ENCODE data around the gene CCDC146. TPM values are rescaled to one million over a fixed set of nuclear protein-coding genes. Genes with fewer than 3 reads are reported as not detected.
"Not testable (repeated sequence)": the region's sequence is repeated elsewhere in the genome, so short reads cannot be mapped to it uniquely, and the experiment has no call there.

Gene CCDC146
- total and polyA plus RNA-seq, 3 experiments from 2014 or later = 1.2 to 5.6 (median 1.5) TPM

- H3K4me3 ChIP-seq (ENCODE audit: low read length) = no peak overlapping the region
- Mint-ChIP-seq H3K27ac (peak overlapping the region in 7 of 8 donors; percentile 9 to 96 (median 69)), H3K36me3 (peaks cover 3 to 10% (median 8%) of the 10 kb centered on the region in 3 donors), H3K27me3 (peaks cover 0 to 4% of the 10 kb centered on the region in 2 donors), H3K9me3 (no peaks in the 10 kb centered on the region), H3K4me1 (peaks cover 42 to 51% (median 50%) of the 10 kb centered on the region in 3 donors), H3K4me3 (peak overlapping the region in 6 of 7 donors; percentile 30 to 76 (median 57))
- no peaks in the 10 kb centered on the region for H3K27me3 ChIP-seq (ENCODE audit: insufficient read depth, low read length, poor library complexity, severe bottlenecking)
- CTCF ChIA-PET = no interaction called here
- no peaks in the 10 kb centered on the region for H3K9me3 ChIP-seq (ENCODE audit: low read length)
- H3K4me1 ChIP-seq (ENCODE audit: insufficient read depth, low read length) = peaks cover 38% of the 10 kb centered on the region
- POLR2A ChIA-PET = no interaction called here
- peak in 3 of 5 donors; percentile 9 to 22 (median 11) for DNase-seq
- H3K27ac ChIP-seq (ENCODE audit: low read depth, low read length) = no peak overlapping the region
- H3K36me3 ChIP-seq (ENCODE audit: insufficient read depth, low read length) = no peaks in the 10 kb centered on the region
These were observed 205.7 kb downstream of the CCDC146 start for GRCh38 chr7:77327932-77328628.

DNA sequence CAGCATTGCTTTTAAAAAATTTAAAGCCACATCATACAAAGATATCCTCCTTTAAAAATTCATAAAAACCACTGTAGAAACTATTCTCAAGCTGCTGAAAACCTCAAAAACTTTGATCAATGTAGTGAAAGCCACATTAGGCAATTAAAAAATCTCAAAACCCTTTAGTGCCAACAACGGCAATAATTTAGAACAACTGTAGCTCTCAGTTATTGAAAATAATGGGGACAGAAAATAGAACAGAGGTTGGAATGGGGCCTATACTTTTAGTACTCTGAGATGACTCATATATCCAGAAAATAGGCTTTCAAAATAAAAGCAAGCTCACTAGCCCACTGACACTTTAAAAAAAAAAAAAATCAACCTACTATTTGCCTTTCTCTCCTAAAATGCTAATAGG lies 206.3 kb downstream of the CCDC146 start:
- peak overlapping the region in 4 of 7 donors; percentile 33 to 76 (median 64) for H3K4me3 Mint-ChIP-seq
- H3K9me3 Mint-ChIP-seq = no peaks in the 10 kb centered on the region
- H3K27ac Mint-ChIP-seq = peak overlapping the region in 6 of 8 donors; percentile 8 to 71 (median 59)
- peaks cover 3 to 10% (median 8%) of the 10 kb centered on the region in 3 donors for H3K36me3 Mint-ChIP-seq
- DNase-seq = no peak
- H3K27me3 Mint-ChIP-seq = peaks cover 0 to 4% of the 10 kb centered on the region in 2 donors
- POLR2A ChIA-PET = no interaction called here
- H3K36me3 ChIP-seq (ENCODE audit: insufficient read depth, low read length) = no peaks in the 10 kb centered on the region
- H3K4me1 Mint-ChIP-seq = peaks cover 42 to 51% (median 50%) of the 10 kb centered on the region in 3 donors
- peaks cover 38% of the 10 kb centered on the region for H3K4me1 ChIP-seq (ENCODE audit: insufficient read depth, low read length)
- H3K27ac ChIP-seq (ENCODE audit: low read depth, low read length) = no peak overlapping the region
- CTCF ChIA-PET = no interaction called here
- H3K27me3 ChIP-seq (ENCODE audit: insufficient read depth, low read length, poor library complexity, severe bottlenecking) = no peaks in the 10 kb centered on the region
- H3K9me3 ChIP-seq (ENCODE audit: low read length) = no peaks in the 10 kb centered on the region
- H3K4me3 ChIP-seq (ENCODE audit: low read length) = no peak overlapping the region

- Mint-ChIP-seq H3K27me3 (peaks cover 0 to 4% of the 10 kb centered on the region in 2 donors), H3K4me3 (peak overlapping the region in 2 of 7 donors; percentile 4 to 23), H3K27ac (peak overlapping the region in 3 of 8 donors; percentile 20 to 50 (median 43)), H3K9me3 (no peaks in the 10 kb centered on the region), H3K36me3 (peaks cover 1 to 8% (median 6%) of the 10 kb centered on the region in 3 donors), H3K4me1 (peaks cover 41 to 51% (median 50%) of the 10 kb centered on the region in 3 donors)
- Histone ChIP-seq H3K36me3 (ENCODE audit: insufficient read depth, low read length) (no peaks in the 10 kb centered on the region), H3K4me3 (ENCODE audit: low read length) (no peak overlapping the region), H3K4me1 (ENCODE audit: insufficient read depth, low read length) (peaks cover 38% of the 10 kb centered on the region), H3K27ac (ENCODE audit: low read depth, low read length) (no peak overlapping the region), H3K27me3 (ENCODE audit: insufficient read depth, low read length, poor library complexity, severe bottlenecking) (no peaks in the 10 kb centered on the region), H3K9me3 (ENCODE audit: low read length) (no peaks in the 10 kb centered on the region)
- ChIA-PET CTCF (interaction anchor here (0.7 kb wide), 1 partner anchor 28 kb away, joined by 3 read pairs; no protein-coding TSS in a partner anchor), POLR2A (no interaction called here)
- DNase-seq = no peak
These were observed 207.2 kb downstream of the CCDC146 start for GRCh38 chr7:77329466-77330168.

DNA sequence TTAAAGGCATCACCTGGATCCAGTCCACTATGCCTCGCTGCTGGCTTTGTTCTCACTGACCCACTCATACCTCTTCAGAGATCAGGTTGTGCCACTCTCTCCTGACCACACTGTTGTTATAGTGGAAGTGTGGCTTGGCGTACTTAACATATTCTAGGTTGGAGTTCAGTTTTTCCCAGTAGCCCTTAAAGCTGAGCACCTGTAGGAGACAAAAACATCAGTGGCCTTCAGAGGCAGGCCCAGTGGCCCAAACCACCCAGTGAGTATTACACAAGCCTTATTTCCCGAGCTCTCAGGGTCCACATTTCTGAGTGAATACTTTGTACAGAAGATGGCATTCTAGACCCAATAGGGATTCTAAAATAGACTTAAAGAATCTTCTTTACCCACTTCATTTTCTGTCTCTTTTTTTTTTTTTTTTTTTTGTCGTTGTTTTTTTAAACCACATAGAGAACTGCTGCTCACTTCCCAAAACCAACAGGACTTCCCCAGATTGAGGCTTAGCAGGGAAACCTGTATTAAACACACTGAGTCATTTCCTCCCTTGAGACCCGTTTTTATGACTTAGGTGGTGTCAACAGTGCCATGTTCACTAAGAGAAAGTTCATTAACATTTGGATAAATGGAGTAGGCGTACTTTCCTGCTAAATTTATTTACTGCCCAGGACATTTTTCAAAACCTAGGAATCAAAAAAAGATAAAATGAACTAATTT lies 207.9 kb downstream of the CCDC146 start:
- H3K27ac Mint-ChIP-seq = peak overlapping the region in 4 of 8 donors; percentile 20 to 52 (median 32)
- H3K9me3 Mint-ChIP-seq = no peaks in the 10 kb centered on the region
- H3K36me3 Mint-ChIP-seq = peaks cover 1 to 8% (median 6%) of the 10 kb centered on the region in 3 donors
- Histone ChIP-seq H3K9me3 (ENCODE audit: low read length) (no peaks in the 10 kb centered on the region), H3K27ac (ENCODE audit: low read depth, low read length) (no peak overlapping the region), H3K36me3 (ENCODE audit: insufficient read depth, low read length) (no peaks in the 10 kb centered on the region), H3K4me1 (ENCODE audit: insufficient read depth, low read length) (peaks cover 38% of the 10 kb centered on the region), H3K4me3 (ENCODE audit: low read length) (no peak overlapping the region), H3K27me3 (ENCODE audit: insufficient read depth, low read length, poor library complexity, severe bottlenecking) (no peaks in the 10 kb centered on the region)
- DNase-seq = no peak
- peak overlapping the region in 3 of 7 donors; percentile 2 to 23 (median 15) for H3K4me3 Mint-ChIP-seq
- CTCF ChIA-PET = interaction anchor here (0.7 kb wide), 1 partner anchor 27 kb away, joined by 3 read pairs; no protein-coding TSS in a partner anchor
- peaks cover 41 to 51% (median 50%) of the 10 kb centered on the region in 3 donors for H3K4me1 Mint-ChIP-seq
- peaks cover 0 to 4% of the 10 kb centered on the region in 2 donors for H3K27me3 Mint-ChIP-seq
- POLR2A ChIA-PET = no interaction called here

DNA sequence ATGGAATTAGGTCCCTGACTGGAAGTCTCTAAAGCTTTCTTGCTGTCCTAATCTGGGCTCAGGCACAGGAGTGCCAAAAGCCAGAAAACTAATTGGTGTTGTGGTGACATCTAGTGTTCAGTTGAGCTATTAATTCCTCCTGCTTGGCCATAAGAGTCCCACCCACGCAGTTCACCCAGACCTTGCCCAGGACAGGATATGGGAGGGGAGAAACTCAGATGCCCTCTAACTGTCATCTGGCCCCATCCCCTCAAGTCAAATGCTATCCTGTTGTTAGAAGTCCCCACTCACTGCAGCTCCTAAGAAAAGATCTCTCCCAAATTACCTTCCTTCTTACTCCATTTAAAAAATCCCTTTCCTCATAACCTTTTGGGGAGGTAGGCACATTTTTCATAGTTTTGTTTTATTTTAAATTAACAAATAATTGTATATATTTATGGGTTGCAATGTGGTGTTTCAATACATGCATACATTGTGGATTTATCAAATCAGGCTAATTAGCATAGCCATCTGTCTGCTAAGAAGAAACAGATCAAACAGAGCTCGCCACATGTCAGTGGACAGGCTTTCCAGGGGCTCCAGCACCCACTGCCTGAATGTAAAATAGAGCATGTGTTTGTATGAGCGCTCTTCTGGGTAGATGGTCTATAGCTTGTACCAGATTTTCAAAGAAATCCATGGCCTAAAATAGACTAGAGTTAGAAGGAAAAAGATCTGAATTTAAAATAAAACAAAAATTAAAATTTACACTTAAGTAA lies 209.7 kb downstream of the CCDC146 start:
- Mint-ChIP-seq H3K4me3 (no peak overlapping the region), H3K4me1 (peaks cover 41 to 55% (median 48%) of the 10 kb centered on the region in 3 donors), H3K9me3 (no peaks in the 10 kb centered on the region), H3K27ac (peak overlapping the region in 2 of 8 donors; percentile 27 to 59), H3K27me3 (peaks cover 0 to 4% of the 10 kb centered on the region in 2 donors), H3K36me3 (peaks cover 0 to 8% (median 1%) of the 10 kb centered on the region in 3 donors)
- H3K4me1 ChIP-seq (ENCODE audit: insufficient read depth, low read length) = peaks cover 34% of the 10 kb centered on the region
- DNase-seq = peak in 4 of 5 donors; percentile 16 to 55 (median 34)
- no peaks in the 10 kb centered on the region for H3K36me3 ChIP-seq (ENCODE audit: insufficient read depth, low read length)
- H3K27me3 ChIP-seq (ENCODE audit: insufficient read depth, low read length, poor library complexity, severe bottlenecking) = no peaks in the 10 kb centered on the region
- H3K27ac ChIP-seq (ENCODE audit: low read depth, low read length) = no peak overlapping the region
- ChIA-PET CTCF (interaction anchor here (0.6 to 1.5 kb wide), 18 partner anchors 12 to 1018 kb away, joined by 3 to 12 read pairs (median 3); partner anchors contain the start of gene CCDC146), POLR2A (interaction anchor here (0.6 to 0.7 kb wide), 3 partner anchors 23 to 887 kb away, joined by 3 to 6 read pairs (median 5); no protein-coding TSS in a partner anchor)
- H3K4me3 ChIP-seq (ENCODE audit: low read length) = no peak overlapping the region
- no peaks in the 10 kb centered on the region for H3K9me3 ChIP-seq (ENCODE audit: low read length)

- H3K4me3 Mint-ChIP-seq; H3K27me3 Mint-ChIP-seq; H3K9me3 Mint-ChIP-seq; H3K27me3 ChIP-seq (ENCODE audit: insufficient read depth, low read length, poor library complexity, severe bottlenecking); H3K27ac ChIP-seq (ENCODE audit: low read depth, low read length); H3K36me3 ChIP-seq (ENCODE audit: insufficient read depth, low read length); H3K36me3 Mint-ChIP-seq; DNase-seq; H3K9me3 ChIP-seq (ENCODE audit: low read length); H3K4me3 ChIP-seq (ENCODE audit: low read length); POLR2A ChIA-PET: not testable (repeated sequence)
- H3K4me1 ChIP-seq (ENCODE audit: insufficient read depth, low read length) = peaks cover 29% of the 10 kb centered on the region
- peak overlapping the region in 1 of 8 donors; percentile 17 for H3K27ac Mint-ChIP-seq
- CTCF ChIA-PET = interaction anchor here (0.9 kb wide), 1 partner anchor 14 kb away, joined by 4 read pairs; no protein-coding TSS in a partner anchor
- H3K4me1 Mint-ChIP-seq = peaks cover 36 to 51% (median 44%) of the 10 kb centered on the region in 3 donors
These were observed 211.6 kb downstream of the CCDC146 start for GRCh38 chr7:77334039-77334438.

- no peak for DNase-seq
- Mint-ChIP-seq H3K27me3 (no peaks in the 10 kb centered on the region), H3K4me1 (peaks cover 29 to 44% (median 41%) of the 10 kb centered on the region in 3 donors), H3K27ac (peak overlapping the region in 3 of 8 donors; percentile 47 to 71 (median 61)), H3K4me3 (no peak overlapping the region), H3K36me3 (peaks cover 0 to 2% (median 0%) of the 10 kb centered on the region in 3 donors), H3K9me3 (no peaks in the 10 kb centered on the region)
- no peaks in the 10 kb centered on the region for H3K36me3 ChIP-seq (ENCODE audit: insufficient read depth, low read length)
- ChIA-PET CTCF (interaction anchor here (1.0 kb wide), 1 partner anchor 15 kb away, joined by 5 read pairs; no protein-coding TSS in a partner anchor), POLR2A (no interaction called here)
- no peaks in the 10 kb centered on the region for H3K9me3 ChIP-seq (ENCODE audit: low read length)
- H3K27me3 ChIP-seq (ENCODE audit: insufficient read depth, low read length, poor library complexity, severe bottlenecking) = no peaks in the 10 kb centered on the region
- H3K4me1 ChIP-seq (ENCODE audit: insufficient read depth, low read length) = peaks cover 22% of the 10 kb centered on the region
- H3K27ac ChIP-seq (ENCODE audit: low read depth, low read length) = no peak overlapping the region
- no peak overlapping the region for H3K4me3 ChIP-seq (ENCODE audit: low read length)
These were observed 213.2 kb downstream of the CCDC146 start for GRCh38 chr7:77335581-77335980.

Data from CD8-positive, alpha-beta memory T cell (primary cell).